Stimulated activated CD8-positive, alpha-beta memory T cell treated with anti-CD3 and anti-CD28 coated beads, Interleukin-7, amount 100 ng/mL, for 4 hours (primary cell): ENCODE data around the gene GRIK4.
A peak's percentile ranks its signal among the peaks of the same experiment; 100 is the strongest.

Source experiments
- DNase-seq, 2 donors: peaks; one replicate each; pipeline ENCODE4 v3.0.0-alpha.2; 2020; ENCODE audit warnings: low read depth in 2 of 2

GRIK4 gene

DNA sequence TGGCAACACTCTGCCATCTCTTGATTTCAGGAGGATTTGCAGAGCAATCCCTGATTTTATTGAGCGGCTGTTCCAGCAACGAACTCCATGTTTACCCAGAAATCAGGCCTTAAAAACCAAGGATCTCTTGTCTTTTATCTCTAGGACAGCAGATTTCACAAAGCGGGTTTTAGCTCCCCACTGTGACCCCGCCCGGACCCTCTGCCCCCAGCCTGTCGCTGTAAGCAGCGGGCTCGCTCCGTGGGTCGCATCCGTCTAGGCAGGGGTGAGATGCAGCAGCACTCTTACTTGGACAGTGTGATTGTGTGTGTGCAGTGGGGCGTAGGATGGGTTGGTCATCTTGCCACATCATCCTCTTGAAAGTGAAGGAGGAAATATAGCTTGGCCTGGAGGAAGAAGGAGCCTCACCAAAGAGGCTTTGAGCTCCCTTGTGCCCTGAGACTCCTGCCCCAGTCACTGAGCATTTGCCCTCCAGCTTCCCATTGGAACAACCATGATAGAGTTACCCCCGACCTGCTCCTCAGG lies 323.2 kb downstream of the GRIK4 start:
- no peak for DNase-seq

DNA sequence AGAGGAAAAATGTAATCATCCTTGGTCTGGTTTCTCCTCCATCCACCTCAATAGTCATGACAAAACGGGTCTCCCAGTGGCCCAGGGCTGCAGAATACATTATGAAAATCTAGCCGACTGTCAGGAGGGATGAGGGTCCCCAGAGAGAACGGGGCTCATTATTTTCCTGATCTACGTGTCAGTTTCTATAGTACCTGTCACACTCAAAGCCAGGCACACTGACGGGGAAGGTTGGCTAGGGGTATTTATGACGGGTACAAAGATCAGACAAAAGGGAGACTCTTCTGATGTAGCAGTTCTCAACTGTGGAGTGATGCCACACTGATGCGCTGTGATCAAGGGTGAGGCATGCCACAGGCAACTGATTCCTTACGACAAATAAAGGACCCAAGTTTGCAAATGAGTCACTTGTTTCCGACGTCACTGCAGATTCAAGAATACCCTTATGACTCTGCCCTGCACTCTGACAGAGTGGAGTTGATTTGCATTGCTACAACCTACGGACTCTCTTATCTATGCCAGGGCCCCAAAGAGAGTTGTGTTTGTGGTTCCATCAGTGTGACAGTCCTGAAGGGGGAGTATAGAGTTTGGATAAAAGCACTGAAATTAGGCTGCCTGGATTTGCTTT lies 324.2 kb downstream of the GRIK4 start:
- DNase-seq, result no peak

DNA sequence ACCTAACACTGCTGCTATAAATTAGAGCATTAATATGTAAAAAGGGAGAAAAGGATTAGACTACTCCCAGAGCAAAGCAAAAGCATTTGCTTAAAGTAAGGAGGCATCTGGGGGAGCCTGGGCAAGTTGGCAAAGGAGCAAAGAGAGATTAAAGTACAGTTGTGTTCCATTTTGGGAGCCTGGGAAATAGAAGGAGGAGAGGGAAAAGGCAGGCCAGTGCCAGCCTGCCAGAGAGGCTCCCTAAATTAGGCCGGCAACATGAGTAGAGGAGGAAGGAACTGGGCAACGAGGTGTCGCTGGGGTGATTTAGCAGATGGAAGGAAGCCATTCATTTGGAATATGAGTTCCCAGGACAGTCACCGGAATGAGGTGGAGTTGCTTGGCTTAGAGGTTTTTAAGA lies 326.1 kb downstream of the GRIK4 start:
- DNase-seq, result no peak

DNA sequence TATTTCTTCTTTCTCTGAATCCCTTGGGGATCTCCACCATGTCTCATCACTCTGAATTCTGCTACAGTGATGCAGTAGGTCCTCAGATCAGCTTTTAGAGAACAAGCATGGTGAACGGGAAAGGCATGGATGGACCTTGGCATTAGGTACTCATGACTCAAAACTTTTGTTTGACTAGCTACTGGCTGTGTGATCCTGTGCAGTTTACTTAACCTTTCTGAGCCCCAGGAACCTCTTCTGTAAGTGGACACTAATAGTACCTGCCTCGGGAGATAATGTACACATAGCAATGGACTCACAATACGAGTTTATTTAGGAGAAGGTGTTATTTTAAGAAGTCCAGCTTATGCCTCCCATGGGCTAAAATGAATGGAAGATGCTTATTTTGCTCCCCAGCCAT lies 327.7 kb downstream of the GRIK4 start:
- no peak for DNase-seq

DNA sequence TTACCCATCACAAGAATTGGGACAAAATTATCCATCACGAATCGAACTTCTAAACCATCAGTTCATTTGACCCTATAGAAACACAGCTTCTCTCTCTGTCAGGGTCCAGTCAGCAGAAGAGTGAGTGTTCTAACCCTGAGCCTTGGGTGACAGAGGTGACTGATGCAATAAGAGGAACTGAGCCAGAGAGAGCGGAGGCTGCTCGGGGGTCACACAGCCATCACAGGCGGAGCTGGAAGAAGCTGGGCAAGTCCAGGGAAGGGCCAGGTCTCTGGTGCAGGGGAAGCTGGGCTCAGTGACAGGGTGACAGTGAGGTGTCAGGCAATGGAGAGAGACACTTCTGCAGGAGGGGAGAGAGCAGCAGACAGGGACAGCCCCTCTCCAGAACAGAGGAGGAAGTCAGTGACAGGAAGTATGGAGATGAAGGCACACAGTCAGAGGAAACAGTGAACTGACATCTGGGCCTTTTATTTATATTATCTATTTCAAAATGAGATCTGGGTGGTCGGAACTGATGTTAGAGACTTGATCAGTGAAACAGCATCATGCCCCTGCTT lies 328.4 kb downstream of the GRIK4 start:
- no peak for DNase-seq

DNA sequence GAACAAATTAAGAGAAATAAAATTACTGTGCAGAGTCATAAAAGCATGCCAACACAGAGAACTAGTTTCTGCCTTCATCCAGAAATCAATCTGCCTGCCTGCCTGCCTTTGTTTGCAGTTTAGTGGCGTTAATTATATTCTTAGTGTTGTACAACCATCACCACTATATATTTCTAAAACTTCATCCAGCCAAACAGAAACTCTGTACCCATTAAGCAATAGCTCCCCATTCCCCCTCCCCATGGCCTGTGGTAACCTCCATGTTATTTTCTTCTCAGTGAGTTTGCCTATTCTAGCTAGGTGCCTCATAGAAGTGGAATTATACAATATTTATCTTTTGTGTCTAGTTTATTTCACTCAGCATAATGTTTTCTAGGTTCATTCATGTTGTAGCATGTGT lies 329.1 kb downstream of the GRIK4 start:
- DNase-seq, result no peak

DNA sequence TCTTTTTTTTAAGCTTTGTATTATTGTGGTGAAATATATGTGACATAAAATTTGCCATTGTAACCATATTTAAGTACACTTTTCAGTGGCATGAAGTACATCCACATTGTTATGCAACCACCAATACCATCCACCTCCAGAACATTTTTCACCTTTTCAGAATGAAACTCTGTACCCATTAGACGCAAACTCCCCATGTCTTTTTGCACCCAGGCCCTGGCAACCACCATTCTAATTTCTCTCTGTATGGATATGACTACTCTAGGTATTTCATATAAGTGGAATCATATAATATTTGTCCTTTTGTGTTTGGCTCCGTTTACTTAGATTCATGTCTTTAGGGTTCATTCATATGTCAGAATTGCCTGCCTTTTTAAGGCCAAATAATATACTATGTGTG lies 329.5 kb downstream of the GRIK4 start:
- DNase-seq, result no peak

DNA sequence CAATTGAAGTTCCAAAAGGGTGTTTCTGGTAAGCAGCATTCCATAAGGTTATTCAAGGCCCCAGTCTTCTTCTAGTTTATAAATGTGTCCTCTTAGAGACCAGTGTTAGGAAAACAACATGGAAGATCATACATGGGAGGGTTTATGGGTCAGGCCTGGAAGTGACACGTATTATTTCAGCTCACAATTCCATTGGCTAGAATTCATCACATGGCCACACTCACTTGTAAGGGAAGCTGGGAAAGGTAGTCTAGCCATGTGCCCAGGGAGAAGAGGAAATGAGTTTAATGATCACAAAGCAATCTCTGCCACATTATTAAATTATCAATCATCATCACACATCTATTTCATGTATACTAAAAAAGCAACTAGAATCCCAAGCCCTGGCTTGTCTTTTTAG lies 330.6 kb downstream of the GRIK4 start:
- DNase-seq, result no peak

DNA sequence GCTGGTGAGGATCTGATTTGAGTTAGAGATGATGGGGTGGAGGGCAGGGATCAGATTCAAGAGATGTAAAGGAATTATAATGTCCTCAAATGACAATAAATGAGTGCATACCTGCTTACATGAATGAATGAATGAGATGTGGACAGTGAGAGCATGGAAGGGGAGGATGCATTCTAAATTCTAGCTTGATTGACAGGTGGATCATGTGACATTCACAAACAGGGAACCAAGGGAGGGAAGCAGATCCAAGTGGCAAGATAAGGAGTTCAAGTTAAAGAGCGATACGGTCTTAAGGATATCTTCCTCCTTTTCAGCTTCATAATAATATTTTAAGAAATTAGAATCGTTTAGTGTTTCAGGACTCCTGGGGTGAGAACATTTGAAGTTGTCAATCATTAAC lies 341.9 kb downstream of the GRIK4 start:
- DNase-seq, result no peak

DNA sequence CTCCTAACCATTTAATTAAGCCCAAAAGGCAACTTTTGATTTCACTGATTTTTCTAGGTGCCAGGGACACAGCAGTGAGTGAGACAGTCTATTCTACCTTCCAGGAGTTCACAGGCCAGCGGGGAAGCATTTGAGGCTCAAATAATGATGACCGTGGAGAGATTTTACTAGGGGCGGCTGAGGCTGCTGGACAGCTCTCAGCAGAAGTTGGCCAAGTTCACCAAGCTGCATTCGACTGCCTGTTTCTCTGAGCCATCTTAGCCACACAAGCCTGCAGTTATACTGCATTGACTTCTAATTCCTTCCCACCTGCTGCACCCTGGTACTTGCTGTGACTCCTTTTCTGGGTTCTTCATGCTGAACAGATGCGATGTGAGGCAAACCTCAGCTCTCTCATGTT lies 343.4 kb downstream of the GRIK4 start:
- no peak for DNase-seq

DNA sequence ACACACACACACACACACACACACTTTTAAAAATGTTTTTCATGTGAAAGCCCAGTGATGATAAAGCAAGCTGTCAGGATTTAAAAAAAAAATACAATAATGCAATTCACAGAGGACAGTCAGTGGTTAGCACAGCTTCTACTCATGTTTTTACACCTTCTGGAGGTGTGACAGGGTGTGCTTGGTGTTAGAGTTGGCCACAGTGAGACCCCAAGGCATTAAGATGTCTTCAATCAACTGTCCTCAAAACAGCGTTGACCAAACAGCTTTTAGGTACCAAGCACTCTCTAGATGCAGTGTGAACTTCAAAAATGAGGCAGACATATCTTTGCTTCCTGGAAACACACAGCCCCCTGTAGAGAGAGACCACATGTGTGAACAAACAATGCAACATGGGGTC lies 346.0 kb downstream of the GRIK4 start:
- DNase-seq, result no peak

DNA sequence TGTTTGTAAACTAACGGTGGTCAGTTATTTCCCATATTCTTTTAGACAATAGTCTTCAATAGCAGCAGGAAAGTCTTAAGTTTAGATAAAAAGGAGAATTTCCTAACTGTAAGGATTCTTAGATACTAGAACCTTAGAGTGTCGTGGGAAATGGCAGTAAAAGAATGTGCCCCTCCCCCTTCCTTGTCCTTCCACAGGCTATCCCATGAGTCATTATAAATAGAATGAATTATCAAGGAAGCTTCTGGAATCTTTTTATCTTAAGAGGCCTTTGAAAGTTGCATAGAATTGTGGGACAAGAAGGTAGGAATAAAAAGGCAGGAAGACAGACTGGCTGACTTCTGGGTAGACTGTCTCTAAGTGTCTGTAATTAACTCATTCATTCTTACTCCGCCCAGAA lies 347.2 kb downstream of the GRIK4 start:
- no peak for DNase-seq

DNA sequence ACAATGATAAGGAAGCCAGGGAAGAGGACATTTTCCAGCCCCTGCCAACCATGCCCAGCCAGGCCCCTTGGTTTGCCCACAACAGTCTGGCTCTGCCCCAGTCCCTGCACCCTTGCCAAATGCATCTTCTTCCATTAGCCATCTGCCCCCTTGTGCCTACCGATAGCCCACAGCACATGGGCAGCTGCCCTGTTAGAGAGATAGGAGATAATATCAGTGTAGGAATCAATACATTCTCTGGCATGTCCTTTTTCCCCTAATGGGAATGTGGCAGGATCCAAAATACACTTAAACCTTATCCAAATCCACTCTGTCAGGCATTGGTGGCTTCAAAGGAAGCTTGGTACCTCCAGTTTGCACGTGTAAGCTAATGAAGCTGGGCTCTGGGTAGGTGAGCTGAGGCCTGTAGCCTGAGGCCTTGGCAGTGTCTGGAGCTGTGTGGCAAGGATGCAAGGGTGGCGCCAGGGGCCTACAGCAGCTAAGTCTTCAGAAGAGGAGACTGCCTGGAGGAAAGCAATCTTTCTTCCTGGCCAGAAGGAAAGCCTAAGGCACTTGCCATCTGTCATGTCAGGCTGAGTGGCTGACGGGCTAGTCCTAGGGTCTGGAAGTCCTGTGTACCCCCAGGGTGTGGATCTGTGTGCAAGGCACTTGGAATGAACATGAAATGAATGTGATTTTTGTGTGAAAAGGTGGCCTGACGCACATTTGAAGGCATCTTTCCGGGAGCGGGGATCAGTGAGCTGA lies 348.2 kb downstream of the GRIK4 start:
- no peak for DNase-seq

DNA sequence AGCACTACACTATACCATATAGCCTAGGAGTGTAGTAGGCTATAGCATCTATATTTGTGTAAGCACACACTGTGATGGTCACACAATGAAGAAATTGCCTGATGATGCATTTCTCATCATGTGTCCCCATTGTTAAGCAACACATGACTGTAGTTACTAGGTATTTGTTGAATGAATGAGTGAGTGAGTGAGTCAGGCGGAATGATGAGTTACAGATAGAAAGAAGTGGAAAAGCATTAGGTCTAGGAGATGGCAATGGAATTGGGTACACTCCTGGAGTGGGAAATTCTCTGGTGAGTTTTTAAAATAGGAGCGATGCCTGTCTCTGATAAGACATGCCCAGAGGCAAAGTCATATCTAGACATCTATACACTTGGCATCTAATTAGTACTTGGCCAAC lies 351.8 kb downstream of the GRIK4 start:
- DNase-seq, result no peak

DNA sequence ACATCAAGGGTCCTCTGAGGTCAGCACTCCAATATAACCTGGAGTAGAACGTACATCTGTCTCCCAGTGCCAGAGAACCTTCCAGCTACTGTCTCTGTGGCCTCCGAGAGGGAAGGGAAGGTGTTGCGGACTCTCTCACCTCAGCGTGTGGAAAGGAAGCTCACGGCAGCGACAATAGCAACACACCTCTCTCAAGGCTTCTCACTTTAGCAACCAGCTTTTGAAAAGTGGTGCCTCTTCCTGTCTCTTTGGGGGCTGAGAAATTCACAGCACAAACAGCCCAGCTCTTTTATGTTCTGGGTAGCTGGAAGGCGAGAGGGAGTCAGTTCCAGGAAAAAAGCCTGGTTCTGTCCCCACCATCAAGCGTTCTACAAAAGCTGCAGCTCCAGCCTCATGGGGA lies 355.5 kb downstream of the GRIK4 start:
- DNase-seq, result peak in 1 of 2 donors; percentile 1

DNA sequence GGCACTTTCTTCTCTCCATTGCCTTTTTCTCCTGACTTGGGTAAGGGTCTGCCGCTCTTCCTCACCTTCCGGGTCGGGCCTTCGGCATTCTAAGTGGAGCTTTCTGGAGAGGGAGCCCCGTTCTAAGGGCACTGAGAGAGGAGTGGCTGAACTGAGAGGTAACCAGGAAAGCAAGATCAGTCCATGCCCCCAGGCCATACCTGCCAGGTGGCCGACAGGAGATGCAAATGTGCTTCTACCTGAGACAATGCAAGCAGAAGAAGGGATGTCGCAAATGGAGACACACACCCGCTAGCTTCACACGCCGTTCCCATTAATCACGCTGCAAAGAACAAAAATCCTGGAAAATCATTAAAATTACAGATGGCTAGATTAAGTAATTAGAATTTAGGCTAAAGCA lies 356.0 kb downstream of the GRIK4 start:
- no peak for DNase-seq

DNA sequence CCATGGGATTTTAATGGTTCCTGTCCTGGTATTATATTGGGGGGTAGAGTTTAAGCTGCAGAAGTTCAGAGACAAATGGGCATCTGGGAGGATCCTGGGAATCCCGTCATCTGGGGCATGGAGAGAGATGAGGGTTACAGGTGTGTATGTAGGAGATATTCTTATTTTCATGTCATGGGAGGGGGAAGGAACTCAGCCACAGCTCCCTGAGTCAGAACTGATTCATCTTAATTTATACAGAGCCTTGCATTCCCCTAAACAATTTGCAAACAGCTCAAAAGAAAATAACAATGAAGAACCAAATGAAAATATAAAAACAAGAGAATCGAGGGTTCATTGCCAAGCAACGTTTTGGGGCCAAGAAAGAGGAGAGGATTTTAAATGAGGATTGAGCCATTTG lies 356.4 kb downstream of the GRIK4 start:
- DNase-seq, result no peak

DNA sequence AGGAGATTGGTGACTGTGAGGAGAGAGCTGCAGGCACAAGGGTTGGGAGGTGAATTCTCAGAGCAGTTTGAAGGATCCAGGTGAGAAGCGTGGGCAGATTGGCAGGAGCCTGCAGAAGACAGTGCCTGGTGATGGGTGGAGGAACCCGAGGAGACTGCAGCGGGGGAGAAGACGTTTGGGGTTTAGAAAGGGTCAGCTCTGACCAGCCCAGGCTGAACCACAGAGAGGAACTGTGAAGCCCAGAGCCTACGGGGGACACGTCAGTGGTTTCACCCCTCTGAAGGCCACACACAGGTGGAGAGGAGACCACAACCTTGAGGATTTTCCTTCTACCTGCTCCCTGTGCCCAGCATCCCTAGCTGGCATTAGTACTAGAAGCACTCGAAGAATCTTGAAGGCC lies 357.5 kb downstream of the GRIK4 start:
- no peak for DNase-seq

DNA sequence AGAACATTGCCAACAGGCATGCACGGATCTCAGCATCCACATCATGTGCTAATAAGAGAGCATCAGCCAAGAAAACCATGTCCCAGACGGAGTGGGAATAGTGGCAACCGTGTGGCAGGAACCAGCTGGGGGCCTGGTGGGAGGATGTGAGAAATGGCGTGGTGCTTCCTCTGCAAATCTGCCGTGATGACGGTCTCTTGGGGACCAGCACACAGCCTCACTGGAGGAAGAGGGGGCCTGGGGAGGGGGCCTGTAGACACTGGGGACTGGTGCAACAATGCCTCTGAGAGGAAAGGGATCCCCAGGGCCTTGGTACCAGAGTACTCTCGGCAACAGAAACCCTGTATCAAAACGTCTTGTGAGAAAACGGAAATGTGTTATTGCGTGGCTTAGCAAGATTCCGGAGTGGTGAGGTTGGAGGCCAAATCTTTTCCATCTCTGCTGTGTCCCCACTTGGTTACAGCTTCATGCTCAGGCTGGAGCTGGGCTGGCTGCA lies 358.0 kb downstream of the GRIK4 start:
- DNase-seq, result no peak

DNA sequence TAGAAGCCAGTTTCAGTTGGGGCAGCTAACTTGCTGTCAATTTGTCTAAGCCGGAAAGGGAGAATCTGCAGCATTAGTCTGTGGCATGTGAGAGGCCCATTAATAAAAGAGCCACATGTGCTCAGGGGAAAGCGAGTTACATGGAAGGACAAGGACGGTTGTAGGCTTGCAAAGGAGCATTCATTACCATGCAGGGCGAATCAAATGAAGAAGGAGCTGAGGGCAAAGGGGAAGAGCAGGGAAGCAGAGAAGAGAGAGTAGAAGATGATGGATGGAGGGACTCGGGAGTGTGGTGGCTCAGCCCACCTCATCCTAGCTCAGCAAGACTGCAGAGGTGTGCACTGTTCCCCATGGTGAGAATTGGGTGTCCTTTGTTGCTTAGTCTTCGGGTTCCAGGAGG lies 359.6 kb downstream of the GRIK4 start:
- DNase-seq, result no peak

DNA sequence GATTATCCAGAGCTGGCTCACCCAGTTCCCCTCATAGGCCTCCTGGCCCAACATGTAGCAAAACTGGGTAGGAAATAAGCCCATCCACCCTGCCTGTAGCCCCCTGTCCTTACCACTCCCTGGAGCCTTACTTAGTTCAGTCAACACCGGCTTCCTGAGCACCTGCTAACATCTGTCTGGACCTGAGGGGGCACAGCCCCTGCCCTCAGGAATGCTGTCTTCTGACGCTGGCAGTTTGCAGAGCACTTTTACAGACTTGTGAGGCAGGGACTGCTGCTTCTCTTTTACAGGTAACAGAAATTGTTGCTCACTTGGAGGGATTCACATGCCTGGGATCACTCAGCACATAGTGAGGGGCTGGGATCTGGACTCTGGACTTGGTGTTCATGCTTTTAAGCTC lies 360.4 kb downstream of the GRIK4 start:
- no peak for DNase-seq

DNA sequence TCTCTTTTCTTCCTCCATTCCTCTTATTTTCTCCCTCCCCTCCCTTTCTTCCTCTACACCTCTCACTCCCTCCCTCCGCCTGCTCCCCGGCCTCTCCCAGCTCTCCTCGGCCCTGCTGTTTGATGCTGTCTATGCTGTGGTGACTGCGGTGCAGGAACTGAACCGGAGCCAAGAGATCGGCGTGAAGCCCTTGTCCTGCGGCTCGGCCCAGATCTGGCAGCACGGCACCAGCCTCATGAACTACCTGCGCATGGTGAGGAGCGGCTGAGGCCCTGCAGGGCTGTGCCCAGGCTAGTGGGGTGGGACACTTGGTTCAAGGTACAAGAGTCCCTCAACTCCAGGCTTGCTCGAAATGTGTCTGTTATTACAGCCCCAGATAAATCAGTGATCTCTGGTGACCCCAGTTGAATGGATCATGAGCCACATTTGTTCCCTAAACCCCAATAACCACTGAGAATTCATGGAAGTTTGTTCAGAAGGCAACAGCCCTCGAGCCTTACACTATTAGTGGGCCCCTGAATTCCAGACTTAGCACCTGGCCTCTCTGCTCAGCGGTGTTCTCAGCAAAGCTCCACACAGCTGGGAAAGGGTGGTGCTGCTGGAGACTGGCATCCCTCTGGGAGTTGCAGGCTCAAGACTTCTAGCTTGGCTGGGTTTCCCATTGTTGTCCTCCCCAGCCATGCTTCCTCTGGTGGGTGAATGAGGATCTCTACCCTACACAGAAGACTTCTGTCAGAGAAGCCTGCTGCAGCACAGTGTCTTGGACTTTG lies 362.6 kb downstream of the GRIK4 start:
- DNase-seq, result no peak
